Thymus (tissue), 11 donors: ENCODE data around the gene ACADM. TPM values are rescaled to one million over a fixed set of nuclear protein-coding genes. Genes with fewer than 3 reads are reported as not detected.

Source experiments
- DNase-seq, 9 donors: peaks; one replicate each; pipeline ENCODE4 v3.0.0-alpha.2; 2013; ENCODE audit warnings: low spot score in 9 of 9, low read depth in 6 of 9, missing footprints in 1 of 9
- H3K27ac ChIP-seq, 2 donors: one replicate each; pipeline ENCODE4 v1.5.1; 2013; ENCODE audit warnings: control low read depth in 1 of 2, low read depth in 1 of 2, low read length in 1 of 2, mild to moderate bottlenecking in 1 of 2, moderate library complexity in 1 of 2
- H3K27me3 ChIP-seq, 2 donors: one replicate each; pipeline ENCODE4 v1.5.1; 2013; ENCODE audit warnings: low read length in 1 of 2; ENCODE audit not compliant: control insufficient read depth in 2 of 2, insufficient read depth in 1 of 2
- H3K36me3 ChIP-seq, 2 donors: one replicate each; pipeline ENCODE4 v1.5.1; 2013; ENCODE audit warnings: low read length in 1 of 2, mild to moderate bottlenecking in 1 of 2, moderate library complexity in 1 of 2; ENCODE audit not compliant: control insufficient read depth in 2 of 2, insufficient read depth in 2 of 2
- H3K4me1 ChIP-seq, 2 donors: one replicate each; pipeline ENCODE4 v1.5.1; 2013; ENCODE audit warnings: low read length in 2 of 2; ENCODE audit not compliant: control insufficient read depth in 2 of 2, insufficient read depth in 2 of 2
- H3K4me3 ChIP-seq, 2 donors: one replicate each; pipeline ENCODE4 v1.5.1; 2013; ENCODE audit warnings: low read length in 2 of 2, control low read depth in 1 of 2, mild to moderate bottlenecking in 1 of 2
- H3K9me3 ChIP-seq, 2 donors: one replicate each; pipeline ENCODE4 v1.5.1; 2013; ENCODE audit warnings: low read length in 1 of 2, mild to moderate bottlenecking in 1 of 2; ENCODE audit not compliant: control insufficient read depth in 2 of 2, insufficient read depth in 1 of 2
- WGBS: extraction: QIAGEN DNeasy Blood & Tissue Kit; methylation state at CpG from one replicate; pipeline ENCODE4 v1.1.7; 2013; 5-methylcytosine and 5-hydroxymethylcytosine counted together
- polyA plus RNA-seq: library from polyadenylated mRNA; stranded (reverse); fragments of 200-250 nt; gene quantifications from one replicate; pipeline ENCODE4 v1.2.3, GENCODE V29; 2013
- total RNA-seq: library from RNA; stranded (reverse); fragments of 120-200 nt; gene quantifications from one replicate; pipeline ENCODE4 v1.2.4, GENCODE V29; 2013
- donor health status: healthy.

The ACADM gene
- total and polyA plus RNA-seq, 2 donors: 29.7 to 76.5 TPM

DNA sequence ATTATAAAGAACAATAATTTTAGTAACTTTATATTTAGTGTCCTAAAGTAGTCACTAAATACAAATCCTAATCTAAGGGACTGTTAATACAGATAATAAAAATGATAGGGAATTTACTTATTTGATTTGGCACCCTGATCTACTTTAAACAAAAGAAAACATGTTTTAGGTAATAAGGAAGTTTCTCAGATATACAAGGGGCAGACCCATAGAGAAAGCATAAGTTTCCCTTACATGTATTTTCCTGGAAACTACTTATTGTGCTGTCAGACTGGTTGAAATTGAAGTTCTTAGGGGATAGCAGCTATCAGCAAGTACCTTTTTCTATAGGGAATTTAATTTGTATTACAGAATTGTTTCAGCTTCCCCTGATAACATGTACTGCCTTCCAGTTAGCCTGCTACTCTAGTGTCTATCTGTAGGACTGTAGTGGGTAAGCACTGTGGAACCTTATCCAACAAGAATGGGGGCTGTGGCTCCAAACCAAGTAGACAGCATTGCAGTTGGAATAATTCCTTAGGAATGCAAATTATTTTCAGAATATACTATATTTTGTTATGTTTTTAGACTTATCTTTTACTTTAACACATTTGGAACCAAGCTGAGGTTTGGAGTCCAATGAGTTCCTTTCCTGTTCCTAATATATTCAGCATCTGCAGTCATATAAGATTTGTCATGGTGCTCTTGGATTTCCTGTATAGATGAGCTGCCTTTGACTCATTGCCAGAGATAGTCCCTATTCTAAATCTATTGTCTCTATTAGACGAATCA lies 86.9 kb downstream of the ACADM start:
- no peaks in the 10 kb centered on the region for H3K4me1 ChIP-seq
- H3K27ac ChIP-seq: no peak overlapping the region
- no peak overlapping the region for H3K4me3 ChIP-seq
- no peak for DNase-seq
- H3K36me3 ChIP-seq: no peaks in the 10 kb centered on the region
- H3K27me3 ChIP-seq: no peaks in the 10 kb centered on the region
- WGBS: 97% methylated on average over 1 of the region's 1 CpG
- H3K9me3 ChIP-seq: no peaks in the 10 kb centered on the region

DNA sequence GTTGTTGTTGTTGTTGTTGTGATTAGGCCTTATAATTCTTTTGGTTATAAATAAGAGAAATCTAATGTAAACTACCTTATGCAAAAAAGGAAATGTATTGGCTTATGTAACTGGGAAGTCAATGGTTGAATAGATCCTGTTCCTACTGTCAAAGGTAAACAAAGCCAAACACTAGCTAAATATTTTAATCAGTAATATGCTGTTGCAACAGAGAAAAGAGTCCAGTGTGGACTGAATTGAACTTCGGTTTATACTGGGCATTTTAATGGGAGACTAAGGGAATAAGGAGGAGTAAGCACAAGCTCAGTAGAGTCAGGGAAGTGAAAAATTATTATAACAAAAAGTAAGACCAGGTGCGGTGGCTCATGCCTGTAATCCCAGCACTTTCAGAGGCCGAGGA lies 87.6 kb downstream of the ACADM start:
- 98% methylated on average over 3 of the region's 3 CpGs for WGBS
- no peaks in the 10 kb centered on the region for H3K4me1 ChIP-seq
- no peaks in the 10 kb centered on the region for H3K9me3 ChIP-seq
- no peak overlapping the region for H3K27ac ChIP-seq
- no peak overlapping the region for H3K4me3 ChIP-seq
- DNase-seq: no peak
- H3K36me3 ChIP-seq: no peaks in the 10 kb centered on the region
- no peaks in the 10 kb centered on the region for H3K27me3 ChIP-seq

Other genes starting within 250 kb of the ACADM start
- gene SLC44A5, start 113.6 kb upstream of the ACADM start, total RNA-seq: 0.05 TPM
- 1.5 TPM for gene SLC44A5, start 113.6 kb upstream of the ACADM start, polyA plus RNA-seq
- gene RABGGTB, start 61.5 kb downstream of the ACADM start, total RNA-seq: 85.9 TPM
- 83.4 TPM for gene RABGGTB, start 61.5 kb downstream of the ACADM start, polyA plus RNA-seq
- gene MSH4, start 72.2 kb downstream of the ACADM start, total RNA-seq: 0.19 TPM
- 0.89 TPM for gene MSH4, start 72.2 kb downstream of the ACADM start, polyA plus RNA-seq
- gene ASB17, start 207.7 kb downstream of the ACADM start, total RNA-seq: not detected
- gene ASB17, start 207.7 kb downstream of the ACADM start, polyA plus RNA-seq: 0.07 TPM